Kasumi-1 (cell line): ENCODE results near the gene NAT14.

Source experiments
- DNase-seq, 2 experiments: peaks; one replicate each; lab custom pipeline; 2025; lab: John Stamatoyannopoulos, UW

Gene NAT14

GRCh38 chr19:55453511-55454260 lies 31.3 kb upstream of the NAT14 start:
- DNase-seq: no peak

- DNase-seq: peak; percentile 50
Observed at GRCh38 chr19:55454787-55455243, 30.2 kb upstream of the NAT14 start.

GRCh38 chr19:55455576-55456235 lies 29.3 kb upstream of the NAT14 start:
- DNase-seq: no peak

GRCh38 chr19:55456347-55456746 lies 28.6 kb upstream of the NAT14 start:
- DNase-seq: no peak

GRCh38 chr19:55457683-55458457 lies 27.1 kb upstream of the NAT14 start:
- no peak for DNase-seq

- DNase-seq: no peak
Observed at GRCh38 chr19:55459551-55459949, 25.4 kb upstream of the NAT14 start.

GRCh38 chr19:55459950-55460657 lies 24.9 kb upstream of the NAT14 start:
- DNase-seq: no peak

GRCh38 chr19:55460670-55461258 lies 24.2 kb upstream of the NAT14 start:
- peak; percentile 57 to 58 for DNase-seq

GRCh38 chr19:55461259-55461973 lies 23.6 kb upstream of the NAT14 start, which contains the start of gene ISOC2:
Gene ISOC2 (minus strand): TSS chr19:55461642. CDS start chr19:55456486, 5,156 bp downstream.
- peak; percentile 98 to 99 for DNase-seq

GRCh38 chr19:55461974-55462626 lies 22.9 kb upstream of the NAT14 start:
- peak; percentile 12 to 30 for DNase-seq

GRCh38 chr19:55462722-55463121 lies 22.3 kb upstream of the NAT14 start:
- DNase-seq: no peak

- DNase-seq: no peak
Observed at GRCh38 chr19:55463583-55464031, 21.4 kb upstream of the NAT14 start.

GRCh38 chr19:55464039-55464661 lies 20.8 kb upstream of the NAT14 start:
- DNase-seq: no peak

- DNase-seq: no peak
Observed at GRCh38 chr19:55464662-55465054, 20.3 kb upstream of the NAT14 start, which contains the start of gene C19orf85. Gene C19orf85 (minus strand): TSS chr19:55464751. CDS start chr19:55464554, 197 bp downstream.

- no peak for DNase-seq
Observed at GRCh38 chr19:55465460-55466240, 19.3 kb upstream of the NAT14 start.

GRCh38 chr19:55466241-55466614 lies 18.8 kb upstream of the NAT14 start:
- DNase-seq: no peak

GRCh38 chr19:55467236-55468053 lies 17.5 kb upstream of the NAT14 start:
- peak; percentile 8 to 36 for DNase-seq

GRCh38 chr19:55468054-55468393 lies 17.0 kb upstream of the NAT14 start:
- no peak for DNase-seq
